Cortex of kidney (tissue), 1 donor: Measurements from ENCODE around the gene ZBTB4.

Experiments used
- DNase-seq: peaks from one replicate; lab custom pipeline; 2025; lab: John Stamatoyannopoulos, UW

The ZBTB4 gene

GRCh38 chr17:7441266-7441665 is 38.2 kb downstream of the ZBTB4 start:
- DNase-seq: no peak

DNA sequence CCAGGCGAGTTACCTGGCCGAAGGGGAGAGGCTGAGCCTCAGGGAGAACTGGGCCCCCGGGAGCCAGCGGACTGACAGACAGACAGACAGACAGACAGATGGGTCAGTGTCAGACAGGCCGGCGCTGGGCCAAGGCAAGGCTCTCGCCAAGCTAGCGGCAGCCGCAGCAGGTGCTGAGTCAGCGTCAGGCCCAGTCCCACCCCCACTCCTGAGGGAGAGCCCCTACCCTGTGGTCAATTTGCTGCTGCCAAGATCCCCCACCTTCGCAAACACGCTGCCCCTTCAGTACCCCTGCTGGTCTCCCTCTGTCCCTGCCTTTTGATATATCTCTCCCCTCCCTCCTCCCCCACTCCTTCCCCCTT is 38.6 kb downstream of the ZBTB4 start:
- no peak for DNase-seq

- no peak for DNase-seq
Observed at GRCh38 chr17:7440113-7440833, 39.2 kb downstream of the ZBTB4 start.

- DNase-seq: no peak
Observed at GRCh38 chr17:7439462-7440112, 39.8 kb downstream of the ZBTB4 start, which contains the start of gene FGF11. FGF11 (plus strand) TSS chr17:7439512; CDS start chr17:7439621, 109 bp downstream.

- DNase-seq: no peak
Observed at GRCh38 chr17:7438656-7439460, 40.6 kb downstream of the ZBTB4 start.

DNA sequence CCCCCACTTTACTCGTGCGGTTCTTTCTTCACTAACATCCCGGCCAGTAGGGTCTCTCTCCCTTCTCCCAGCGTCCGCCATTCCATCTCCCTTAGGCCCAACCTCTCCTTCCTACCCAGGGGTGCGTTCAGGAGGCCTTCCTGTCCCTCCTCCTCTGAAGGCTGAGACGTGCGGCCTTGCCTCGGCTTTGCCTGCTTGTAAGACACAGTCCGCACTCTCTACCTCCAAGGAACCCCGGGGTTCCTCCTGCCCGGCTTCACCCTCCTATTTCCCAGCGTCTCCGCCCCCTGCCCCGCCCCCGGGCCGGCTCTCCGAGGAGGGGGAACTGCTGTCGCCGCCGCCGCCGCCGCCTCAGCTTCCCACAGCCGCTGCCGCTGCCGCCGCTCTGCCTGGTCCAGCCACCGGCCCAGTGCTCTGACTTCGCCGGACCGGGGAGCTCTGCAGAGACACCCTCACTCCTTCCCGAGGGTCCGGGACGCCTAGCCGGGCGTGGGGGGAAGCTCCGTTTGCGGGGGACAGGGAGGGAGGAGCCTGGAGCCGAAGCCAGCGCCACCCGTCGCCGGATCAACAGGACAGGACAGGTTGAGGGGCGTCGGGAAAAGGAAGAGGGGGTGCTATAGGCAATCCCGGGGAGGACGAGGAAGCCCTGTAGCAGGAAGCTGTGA is 41.3 kb downstream of the ZBTB4 start:
- no peak for DNase-seq

DNA sequence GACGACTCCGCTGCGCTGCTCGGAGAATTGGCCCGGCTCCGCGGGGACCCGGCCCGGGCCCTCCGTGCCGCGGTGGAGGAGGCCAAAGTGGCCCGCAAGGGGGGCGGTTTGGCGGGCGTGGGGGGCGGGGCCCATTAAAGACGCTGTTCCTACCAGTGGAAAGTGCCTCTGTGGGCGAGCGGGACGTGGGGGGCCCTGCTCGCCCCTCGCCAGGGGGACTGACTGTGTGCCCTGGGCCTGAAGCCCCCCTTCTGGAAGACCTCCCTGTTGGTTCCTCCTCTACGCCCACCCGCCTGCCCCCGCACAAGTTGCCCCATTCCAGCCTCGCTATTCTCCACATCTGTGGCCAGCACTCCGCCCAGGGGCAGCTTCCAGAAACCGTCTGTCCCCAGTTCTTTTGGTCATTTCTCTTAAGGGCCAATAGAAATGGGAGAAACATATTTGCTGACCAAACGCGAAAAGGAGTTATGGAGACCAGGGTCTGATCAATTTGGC is 42.0 kb downstream of the ZBTB4 start:
- no peak for DNase-seq

- DNase-seq: no peak
Observed at GRCh38 chr17:7436556-7437368, 42.7 kb downstream of the ZBTB4 start.

GRCh38 chr17:7435676-7436555 is 43.5 kb downstream of the ZBTB4 start:
- DNase-seq: no peak

DNA sequence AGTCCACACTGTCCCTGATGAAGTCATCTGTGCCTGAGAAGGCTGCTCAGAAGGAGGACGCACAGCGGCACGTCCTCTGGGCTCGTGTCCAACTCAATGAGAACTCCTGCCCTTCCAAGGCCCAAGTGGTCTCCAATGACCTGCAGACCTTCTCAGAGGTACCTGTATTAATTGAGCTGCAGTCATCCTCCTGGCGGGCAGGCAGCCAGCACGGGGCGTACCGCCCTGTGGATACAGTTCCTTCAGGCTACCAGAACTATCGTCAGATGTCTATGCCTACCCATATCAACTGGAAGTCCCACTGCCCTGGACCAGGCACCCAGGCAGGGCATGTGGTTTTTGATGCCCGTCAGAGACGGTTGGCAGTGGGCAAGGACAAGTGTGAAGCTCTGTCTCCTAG is 47.1 kb downstream of the ZBTB4 start:
- DNase-seq: no peak

DNA sequence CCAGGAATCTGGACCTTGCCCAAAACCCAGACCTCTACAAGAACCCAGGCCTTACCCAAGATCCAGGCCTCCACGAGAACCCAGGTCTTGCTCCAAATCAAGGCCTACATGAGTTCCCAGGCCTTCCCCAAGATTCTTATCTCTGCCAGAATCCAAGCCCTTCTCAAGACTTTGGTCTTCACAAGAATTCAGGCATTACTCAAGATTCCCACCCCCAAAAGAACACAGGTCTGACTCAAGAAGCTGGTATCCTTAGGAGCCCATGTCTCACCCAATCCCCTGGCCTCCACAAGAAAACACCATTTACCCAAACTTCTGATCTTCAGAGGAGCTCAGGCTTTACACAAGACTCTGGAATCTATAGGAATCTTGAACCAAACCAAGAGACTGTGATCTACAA is 48.2 kb downstream of the ZBTB4 start:
- DNase-seq: no peak

- DNase-seq: no peak
Observed at GRCh38 chr17:7429722-7430121, 49.7 kb downstream of the ZBTB4 start.

DNA sequence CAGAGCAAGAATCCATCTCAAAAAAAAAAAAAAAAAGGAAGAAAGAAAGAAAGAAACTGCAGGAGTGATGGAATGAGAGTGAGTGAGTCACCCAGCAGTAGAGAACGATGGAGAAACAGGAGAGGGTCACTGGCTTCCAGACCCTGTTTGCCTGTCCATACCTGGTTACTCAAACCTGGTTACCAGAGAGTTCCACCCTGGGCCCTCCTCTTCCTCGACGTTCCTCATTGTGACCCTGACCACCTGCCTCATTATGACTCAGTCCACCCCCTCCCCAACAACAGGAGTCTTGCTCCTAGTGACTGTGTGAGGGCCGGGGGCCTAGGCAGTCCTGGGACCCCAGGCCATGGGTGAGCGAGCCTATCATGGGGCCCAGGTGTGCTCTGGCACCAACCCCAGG is 50.9 kb downstream of the ZBTB4 start, which contains the start of gene SPEM3:
Gene SPEM3 (plus strand): TSS at position 301 of the 400 bp plus-strand sequence. CDS start 46 bp downstream, at position 347.
- DNase-seq: no peak

DNA sequence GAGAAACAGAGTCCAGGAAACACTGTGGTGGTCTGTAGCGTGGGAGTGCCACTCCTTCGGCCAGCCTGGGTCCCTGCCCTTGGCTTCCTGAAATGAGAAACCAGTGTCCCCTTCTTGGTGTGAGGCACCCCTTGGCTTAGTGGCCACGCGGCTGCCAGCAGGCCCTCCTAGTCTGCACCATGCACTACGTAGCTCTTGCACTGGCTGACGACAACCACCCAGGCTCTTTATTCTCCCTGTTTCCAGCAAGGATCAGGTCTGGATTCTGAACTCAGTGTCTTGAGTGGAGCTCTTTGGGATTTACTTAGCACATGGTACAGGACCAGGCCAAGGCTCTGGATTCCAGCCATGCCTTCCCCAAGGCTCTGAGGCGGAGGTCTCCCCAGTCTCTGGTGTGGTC is 51.9 kb downstream of the ZBTB4 start:
- no peak for DNase-seq

DNA sequence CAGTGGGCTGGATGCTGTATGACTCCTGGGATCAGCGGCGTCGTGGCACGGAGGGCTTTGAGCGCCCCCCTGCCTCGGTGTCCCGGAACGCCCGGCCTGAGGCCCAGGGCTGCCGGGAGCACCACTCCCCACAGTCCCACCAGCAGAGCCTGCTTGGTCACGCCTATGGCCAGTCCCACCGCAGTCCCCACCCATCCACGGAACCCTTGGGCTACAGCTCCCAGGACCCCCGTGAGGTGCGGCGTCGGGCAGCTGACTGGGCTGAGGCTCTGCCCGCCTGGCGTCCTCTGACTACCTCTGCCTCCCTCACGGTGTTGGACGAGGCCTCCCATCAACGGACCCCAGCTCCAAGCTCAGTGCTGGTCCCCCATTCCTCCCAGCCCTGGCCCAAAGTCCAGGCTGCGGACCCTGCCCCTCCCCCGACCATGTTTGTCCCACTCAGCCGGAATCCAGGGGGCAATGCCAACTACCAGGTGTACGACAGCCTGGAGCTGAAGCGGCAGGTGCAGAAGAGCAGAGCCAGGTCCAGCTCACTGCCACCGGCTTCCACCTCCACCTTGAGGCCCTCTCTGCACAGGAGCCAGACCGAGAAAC is 52.4 kb downstream of the ZBTB4 start:
- DNase-seq: no peak

DNA sequence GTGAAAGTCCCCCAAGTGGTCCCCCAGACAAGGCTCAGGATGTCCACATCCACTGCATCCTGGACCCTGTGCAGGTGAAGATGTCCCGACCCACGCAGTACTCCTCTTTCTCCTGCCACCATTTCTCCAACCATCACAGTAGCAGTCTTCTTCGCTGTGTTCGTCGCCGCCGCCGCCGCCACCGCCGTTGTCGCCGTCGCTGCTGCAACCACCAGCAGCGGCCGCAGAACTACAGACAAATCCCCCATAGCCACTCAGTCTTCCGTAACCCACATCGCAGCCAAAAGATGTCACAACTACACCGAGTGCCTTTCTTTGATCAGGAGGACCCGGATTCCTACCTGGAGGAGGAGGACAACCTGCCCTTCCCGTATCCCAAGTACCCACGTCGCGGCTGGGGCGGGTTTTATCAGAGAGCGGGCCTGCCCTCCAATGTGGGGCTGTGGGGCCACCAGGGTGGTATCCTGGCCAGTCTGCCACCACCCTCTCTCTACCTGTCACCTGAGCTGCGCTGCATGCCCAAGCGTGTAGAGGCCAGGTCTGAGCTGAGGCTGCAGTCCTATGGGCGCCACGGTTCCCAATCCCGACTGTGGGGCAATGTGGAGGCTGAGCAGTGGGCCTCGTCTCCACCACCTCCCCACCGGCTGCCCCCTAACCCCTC is 53.1 kb downstream of the ZBTB4 start:
- DNase-seq: no peak

DNA sequence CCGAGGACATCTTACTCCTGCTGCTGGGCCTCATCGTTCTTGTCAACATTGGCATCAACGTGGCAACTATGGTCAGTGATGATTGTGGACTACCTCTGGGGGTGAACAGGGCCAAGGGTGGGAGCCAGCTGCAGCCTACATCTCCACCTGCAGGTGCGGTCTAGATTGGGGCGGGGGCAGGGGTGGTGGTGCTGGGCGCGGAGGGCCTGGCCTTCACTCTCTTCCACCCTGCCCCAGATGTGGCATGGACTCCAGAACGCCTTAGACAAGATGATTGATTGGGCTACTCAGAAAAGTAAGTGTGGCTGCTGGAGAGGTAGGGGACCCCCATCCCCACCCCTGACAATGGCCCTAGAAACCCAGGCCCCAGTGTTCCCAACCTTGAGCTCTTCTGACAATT is 53.7 kb downstream of the ZBTB4 start:
- no peak for DNase-seq

- no peak for DNase-seq
Observed at GRCh38 chr17:7425316-7425715, 54.1 kb downstream of the ZBTB4 start, which contains the start of gene SPEM2. SPEM2 (plus strand) TSS chr17:7425616; CDS start chr17:7425689, 73 bp downstream.

DNA sequence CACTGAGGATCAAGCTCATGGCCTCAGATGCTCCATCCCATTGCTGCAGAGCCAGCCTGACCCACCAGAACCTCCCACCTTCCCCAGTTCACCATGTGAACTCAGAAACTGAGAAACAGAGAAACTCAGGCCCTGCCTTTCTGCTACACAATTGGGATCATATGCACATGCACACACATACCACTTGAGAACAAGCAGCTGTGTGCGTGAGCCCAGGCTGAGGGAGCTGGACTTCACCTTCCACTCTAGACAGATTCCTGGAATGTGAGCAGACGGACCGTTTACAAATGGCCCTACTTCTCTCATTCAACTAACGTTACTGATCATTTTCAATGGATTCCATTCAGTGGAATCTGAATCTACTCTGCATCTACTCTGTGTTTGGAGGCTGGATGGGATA is 55.8 kb downstream of the ZBTB4 start:
- DNase-seq: no peak
